ENCODE results near the gene PGAM1.

Gene PGAM1

GRCh38 chr10:97454330-97455036 lies 28.5 kb downstream of the PGAM1 start:
- Histone ChIP-seq H3K27ac (no peak overlapping the region), H3K4me3 (ENCODE audit: low read depth, low read length) (no peak overlapping the region), H3K36me3 (peaks cover 86% of the 10 kb centered on the region), H3K27me3 (ENCODE audit: insufficient read depth, low read depth, severe bottlenecking) (no peaks in the 10 kb centered on the region), H3K9me3 (ENCODE audit: severe bottlenecking) (no peaks in the 10 kb centered on the region)
- TF ChIP-seq CTCF (IDR thresholded peaks at IDR 0.05; ENCODE audit: low read depth, low read length) = no peak
- no peak for DNase-seq

- no peak for DNase-seq
- TF ChIP-seq CTCF (IDR thresholded peaks at IDR 0.05; ENCODE audit: low read depth, low read length) = no peak
- H3K9me3 ChIP-seq (ENCODE audit: severe bottlenecking) = no peaks in the 10 kb centered on the region
Measured at GRCh38 chr10:97456034-97456685, 30.2 kb downstream of the PGAM1 start.

GRCh38 chr10:97456686-97457065 lies 30.7 kb downstream of the PGAM1 start:
- no peaks in the 10 kb centered on the region for H3K27me3 ChIP-seq (ENCODE audit: insufficient read depth, low read depth, severe bottlenecking)
- peaks cover 95% of the 10 kb centered on the region for H3K36me3 ChIP-seq
- no peak overlapping the region for H3K27ac ChIP-seq
- H3K4me3 ChIP-seq (ENCODE audit: low read depth, low read length) = no peak overlapping the region
- H3K9me3 ChIP-seq (ENCODE audit: severe bottlenecking) = no peaks in the 10 kb centered on the region
- DNase-seq = no peak
- TF ChIP-seq CTCF (IDR thresholded peaks at IDR 0.05; ENCODE audit: low read depth, low read length) = no peak

More at GRCh38 chr10:97456034-97456685, 30.2 kb downstream of the PGAM1 start:
- Histone ChIP-seq H3K27ac (no peak overlapping the region), H3K36me3 (peaks cover 95% of the 10 kb centered on the region), H3K27me3 (ENCODE audit: insufficient read depth, low read depth, severe bottlenecking) (no peaks in the 10 kb centered on the region), H3K4me3 (ENCODE audit: low read depth, low read length) (no peak overlapping the region)

GRCh38 chr10:97459111-97459510 lies 33.1 kb downstream of the PGAM1 start:
- DNase-seq = no peak
- no peak overlapping the region for H3K27ac ChIP-seq
- H3K4me3 ChIP-seq (ENCODE audit: low read depth, low read length) = no peak overlapping the region
- H3K36me3 ChIP-seq = peaks cover 95% of the 10 kb centered on the region
- no peak for TF ChIP-seq CTCF (IDR thresholded peaks at IDR 0.05; ENCODE audit: low read depth, low read length)
- no peaks in the 10 kb centered on the region for H3K9me3 ChIP-seq (ENCODE audit: severe bottlenecking)
- H3K27me3 ChIP-seq (ENCODE audit: insufficient read depth, low read depth, severe bottlenecking) = no peaks in the 10 kb centered on the region

- Histone ChIP-seq H3K4me3 (ENCODE audit: low read depth, low read length) (no peak overlapping the region), H3K27me3 (ENCODE audit: insufficient read depth, low read depth, severe bottlenecking) (no peaks in the 10 kb centered on the region), H3K36me3 (peaks cover 99% of the 10 kb centered on the region), H3K27ac (no peak overlapping the region), H3K9me3 (ENCODE audit: severe bottlenecking) (no peaks in the 10 kb centered on the region)
- no peak for TF ChIP-seq CTCF (IDR thresholded peaks at IDR 0.05; ENCODE audit: low read depth, low read length)
- no peak for DNase-seq
Measured at GRCh38 chr10:97459933-97460332, 33.9 kb downstream of the PGAM1 start.

Measured in WERI-Rb-1 (cell line).